Stimulated activated naive CD8-positive, alpha-beta T cell treated with anti-CD3 and anti-CD28 coated beads, Interleukin-15, Interleukin-2, amounts not matched to agents 100 U/mL and 50 U/mL, for 24 hours (primary cell): ENCODE data around the gene WNT4.

Source experiments
- ATAC-seq: fragments of 150-1000 bp; cut with Tn5 transposase; one replicate; pipeline ENCODE4 v1.10.0; 2021
- DNase-seq: peaks from one replicate; pipeline ENCODE4 v3.0.0; 2021

Gene WNT4

DNA sequence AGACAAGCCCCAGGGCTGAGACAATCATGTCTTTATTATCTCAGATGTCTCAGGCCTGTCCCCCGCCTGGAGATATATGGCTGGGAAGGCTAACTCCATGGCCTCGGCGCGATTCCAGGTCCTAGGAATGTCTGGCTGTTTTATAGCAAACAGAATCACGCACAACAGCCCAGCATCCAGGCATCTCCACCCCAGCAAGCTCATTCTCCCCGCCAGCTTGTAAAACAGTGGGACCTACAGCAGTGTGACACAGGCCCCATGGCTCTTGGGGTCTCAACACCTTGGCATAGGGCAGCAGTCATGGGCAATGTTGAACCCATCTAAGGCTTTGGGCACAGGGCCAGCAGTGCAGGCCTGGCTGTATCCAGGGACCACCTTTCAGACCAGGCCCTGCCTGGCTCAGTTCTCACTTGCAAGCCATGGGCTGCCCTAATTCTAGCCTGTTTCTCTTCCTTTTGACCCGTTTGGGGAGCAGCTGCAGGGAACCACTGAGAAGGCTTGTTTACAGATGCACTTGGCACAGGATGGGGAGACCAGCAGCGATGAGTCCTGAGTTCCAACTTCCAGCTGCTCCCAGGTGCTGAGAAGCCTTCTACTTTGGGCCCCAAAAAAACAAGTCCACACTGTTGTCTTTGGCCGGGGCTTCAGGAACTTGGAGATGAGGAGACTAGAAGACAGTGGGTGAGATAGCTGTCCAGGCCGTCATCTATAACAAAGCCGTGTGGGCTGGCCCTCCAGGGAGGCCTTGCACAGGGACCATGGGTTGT is 34.4 kb downstream of the WNT4 start:
- ATAC-seq (no peak), DNase-seq (no peak)

GRCh38 chr1:22107126-22107525 is 35.8 kb downstream of the WNT4 start:
- no peak for DNase-seq
- ATAC-seq, result no peak

- DNase-seq (no peak), ATAC-seq (peak; percentile 11)
Measured at GRCh38 chr1:22105611-22106207, 37.2 kb downstream of the WNT4 start.

DNA sequence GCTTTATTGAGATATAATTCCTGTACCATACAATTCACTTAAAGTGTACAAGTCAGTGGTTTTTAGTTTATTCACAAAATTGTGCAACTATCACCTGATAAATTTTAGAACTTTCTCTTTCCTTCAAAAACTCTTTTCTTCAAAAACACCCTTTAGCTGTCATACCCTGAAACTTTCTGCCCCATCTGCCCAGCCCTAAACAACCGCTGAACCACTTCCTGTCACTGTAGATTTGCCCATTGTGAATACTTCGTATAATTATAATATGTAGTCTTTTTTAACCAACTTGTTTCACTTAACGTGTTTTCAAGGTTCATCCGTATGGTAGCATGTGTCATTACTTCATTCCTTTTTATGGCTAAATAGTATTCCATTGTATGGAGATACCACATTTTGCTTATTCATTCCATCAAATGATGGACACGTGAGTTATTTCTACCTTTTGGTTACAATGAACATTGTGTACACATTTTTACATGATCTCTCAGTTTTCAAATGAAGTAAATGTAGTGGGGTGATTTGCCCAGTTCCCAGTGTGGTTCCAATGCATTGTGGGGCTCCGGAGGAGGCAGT is 37.9 kb downstream of the WNT4 start:
- ATAC-seq (peak; percentile 55), DNase-seq (peak; percentile 28)

DNA sequence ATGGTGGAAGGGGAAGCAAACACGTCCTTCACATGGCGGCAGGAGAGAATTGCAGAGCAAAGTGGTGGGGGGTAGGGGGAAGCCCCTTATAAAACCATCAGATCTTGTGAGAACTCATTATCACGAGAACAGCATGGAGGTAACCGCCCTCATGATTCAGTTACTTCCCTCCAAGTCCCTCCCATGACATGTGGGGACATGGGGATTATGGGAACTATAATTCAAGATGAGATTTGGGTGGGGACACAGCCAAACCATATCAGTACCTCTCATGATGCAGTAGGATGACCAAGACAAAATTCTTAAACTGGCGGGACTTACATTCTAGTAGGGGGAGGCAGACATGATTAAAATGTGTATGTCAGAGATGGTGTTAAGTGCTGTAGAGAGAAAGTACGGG is 38.8 kb downstream of the WNT4 start:
- DNase-seq (peak; percentile 19), ATAC-seq (peak; percentile 34)

DNA sequence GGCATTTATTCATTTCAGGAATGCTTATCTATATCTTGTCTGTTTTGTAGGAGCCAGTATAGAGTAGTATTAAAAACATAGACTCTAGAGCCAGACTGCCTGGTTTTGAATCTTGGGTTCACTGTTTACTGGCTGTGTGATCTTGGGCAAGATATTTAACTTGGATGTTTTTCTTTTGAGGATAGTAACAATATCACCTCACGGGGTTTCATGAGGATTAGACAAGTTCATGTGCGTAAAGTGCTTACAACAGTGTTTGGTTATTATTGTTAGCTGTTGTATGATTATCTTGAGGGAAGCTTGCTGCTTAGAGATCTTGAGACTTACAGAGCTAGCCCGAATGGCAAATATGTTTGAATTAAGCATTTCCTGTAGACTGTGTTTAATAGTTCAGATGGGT is 40.2 kb downstream of the WNT4 start:
- DNase-seq (no peak), ATAC-seq (no peak)

- DNase-seq (no peak), ATAC-seq (no peak)
Measured at GRCh38 chr1:22101995-22102394, 40.9 kb downstream of the WNT4 start.

DNA sequence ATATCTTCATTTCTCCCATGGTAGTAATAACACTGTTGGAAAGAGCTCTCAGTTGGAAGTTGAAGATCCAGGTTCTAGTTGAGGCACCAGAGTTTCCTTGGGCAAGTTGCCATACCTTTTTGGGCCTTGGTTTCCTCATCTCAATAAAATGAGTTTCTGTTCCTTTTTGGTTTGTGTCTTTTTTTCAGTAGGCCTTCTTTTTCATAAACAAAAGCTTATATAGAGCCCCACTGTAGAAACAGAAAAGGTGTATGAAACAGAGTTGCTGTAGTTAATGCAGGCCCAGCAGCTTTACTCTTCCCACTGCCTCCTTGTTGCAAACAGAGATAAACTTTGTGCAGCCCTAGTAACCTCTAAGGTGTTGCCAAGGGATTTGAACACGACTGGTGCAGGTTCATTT is 41.7 kb downstream of the WNT4 start:
- ATAC-seq, result no peak
- DNase-seq, result no peak

DNA sequence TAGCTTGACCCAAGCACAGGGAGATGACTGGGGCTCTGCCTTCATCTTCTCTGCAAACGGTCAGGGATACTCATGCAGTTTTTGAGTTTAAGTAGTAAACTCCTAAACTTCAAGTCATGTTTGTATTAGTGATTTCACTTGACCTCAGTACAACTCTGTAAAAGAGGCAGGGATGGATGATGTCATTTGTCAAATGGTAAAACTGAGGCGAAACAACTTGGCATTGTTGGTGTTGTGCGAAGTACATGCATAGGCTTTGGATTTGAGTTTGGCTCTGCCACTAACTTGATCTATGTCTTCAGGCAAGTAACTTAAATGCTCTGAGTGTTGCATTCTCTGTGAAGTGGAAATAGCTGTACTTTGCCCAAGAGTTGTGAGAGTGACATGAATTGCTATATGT is 42.7 kb downstream of the WNT4 start:
- DNase-seq (no peak), ATAC-seq (no peak)

- DNase-seq (no peak), ATAC-seq (no peak)
Measured at GRCh38 chr1:22098752-22099151, 44.1 kb downstream of the WNT4 start.

DNA sequence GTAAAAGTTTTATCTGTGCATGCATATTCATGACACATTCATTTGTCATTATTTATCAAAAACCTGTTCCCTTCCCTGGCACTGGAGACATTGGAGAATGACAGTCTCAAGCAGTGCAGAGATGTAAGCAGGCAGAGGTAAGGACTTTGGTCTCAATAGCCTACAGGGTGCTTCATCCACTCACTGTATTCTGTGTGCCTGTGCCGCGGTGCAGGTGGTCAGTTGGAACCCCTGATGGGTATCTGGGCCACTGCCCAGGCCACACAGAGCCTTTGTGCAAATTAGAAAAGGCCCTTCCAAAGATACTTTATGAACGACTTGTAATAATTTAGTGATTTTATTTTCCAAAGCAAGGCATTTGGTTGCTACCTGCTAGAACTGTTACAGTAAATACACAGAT is 46.4 kb downstream of the WNT4 start:
- no peak for DNase-seq
- ATAC-seq, result no peak

- no peak for ATAC-seq
- DNase-seq, result no peak
Measured at GRCh38 chr1:22096036-22096435, 46.9 kb downstream of the WNT4 start.

DNA sequence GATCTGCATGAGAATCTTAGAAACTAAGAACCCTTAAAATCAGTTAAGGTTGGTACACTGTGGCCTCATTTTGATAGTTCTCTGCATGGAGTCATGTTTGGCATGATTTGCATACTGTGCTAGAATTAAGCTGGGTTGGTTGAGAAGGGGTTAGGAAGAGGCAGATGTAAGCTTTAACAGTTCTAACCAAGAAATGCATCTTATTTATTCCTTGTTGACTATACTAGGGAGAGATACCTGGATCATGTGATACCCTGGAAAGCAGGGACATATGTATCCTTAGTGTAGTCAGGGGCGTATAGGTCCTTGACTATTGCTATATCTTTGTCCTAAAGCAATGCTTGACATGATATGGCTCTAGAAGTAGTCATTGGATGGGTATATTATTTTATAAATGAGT is 49.4 kb downstream of the WNT4 start:
- ATAC-seq, result no peak
- no peak for DNase-seq

- DNase-seq (peak; percentile 42), ATAC-seq (peak; percentile 96)
Measured at GRCh38 chr1:22092026-22092768, 50.7 kb downstream of the WNT4 start.

GRCh38 chr1:22090867-22091266 is 52.0 kb downstream of the WNT4 start:
- no peak for ATAC-seq
- no peak for DNase-seq

DNA sequence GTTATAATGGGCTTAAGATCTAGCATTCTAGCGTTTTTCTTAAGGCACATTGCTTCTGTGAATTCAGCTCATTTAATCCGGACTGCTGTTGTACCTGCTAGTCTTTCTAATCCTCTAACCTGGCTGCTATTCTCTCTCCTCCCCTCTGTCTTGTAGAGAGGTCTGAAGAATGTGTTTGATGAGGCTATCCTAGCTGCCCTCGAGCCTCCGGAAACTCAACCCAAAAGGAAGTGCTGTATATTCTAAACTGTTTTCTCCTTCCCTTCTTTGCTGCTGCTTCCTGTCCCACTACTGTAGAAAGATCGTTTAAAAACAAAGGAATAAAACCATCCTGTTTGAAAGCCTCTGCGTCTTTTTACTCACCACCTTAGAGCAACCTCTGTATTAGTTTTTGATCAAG is 53.1 kb downstream of the WNT4 start:
- ATAC-seq (no peak), DNase-seq (no peak)

GRCh38 chr1:22089134-22089571 is 53.7 kb downstream of the WNT4 start:
- no peak for DNase-seq
- ATAC-seq, result peak; percentile 26

DNA sequence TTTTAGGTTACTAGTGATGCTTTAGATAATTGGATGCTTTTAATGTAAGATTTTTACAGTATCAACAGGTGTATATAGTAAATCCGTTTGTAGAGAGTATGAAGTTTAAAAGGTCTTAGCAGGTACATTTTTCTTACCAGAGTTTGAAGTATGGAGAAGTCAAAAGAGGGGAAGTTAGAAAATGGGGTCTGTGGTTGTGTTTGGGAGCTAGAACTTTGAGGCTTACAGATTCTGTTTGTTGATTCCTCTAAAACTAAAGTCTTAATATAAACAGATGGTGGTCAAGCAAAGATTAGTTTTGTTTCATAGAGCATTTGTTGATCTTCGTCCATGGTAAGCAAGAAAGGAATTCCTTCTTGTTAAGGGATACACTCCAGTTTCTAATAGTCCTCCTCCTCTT is 54.6 kb downstream of the WNT4 start:
- ATAC-seq, result no peak
- no peak for DNase-seq

GRCh38 chr1:22080191-22080590 is 62.7 kb downstream of the WNT4 start:
- ATAC-seq (no peak), DNase-seq (no peak)

- DNase-seq (no peak), ATAC-seq (no peak)
Measured at GRCh38 chr1:22078133-22078532, 64.8 kb downstream of the WNT4 start.

GRCh38 chr1:22077728-22078127 is 65.2 kb downstream of the WNT4 start:
- ATAC-seq (peak; percentile 52), DNase-seq (no peak)

GRCh38 chr1:22076346-22076745 is 66.6 kb downstream of the WNT4 start:
- ATAC-seq, result no peak
- no peak for DNase-seq

DNA sequence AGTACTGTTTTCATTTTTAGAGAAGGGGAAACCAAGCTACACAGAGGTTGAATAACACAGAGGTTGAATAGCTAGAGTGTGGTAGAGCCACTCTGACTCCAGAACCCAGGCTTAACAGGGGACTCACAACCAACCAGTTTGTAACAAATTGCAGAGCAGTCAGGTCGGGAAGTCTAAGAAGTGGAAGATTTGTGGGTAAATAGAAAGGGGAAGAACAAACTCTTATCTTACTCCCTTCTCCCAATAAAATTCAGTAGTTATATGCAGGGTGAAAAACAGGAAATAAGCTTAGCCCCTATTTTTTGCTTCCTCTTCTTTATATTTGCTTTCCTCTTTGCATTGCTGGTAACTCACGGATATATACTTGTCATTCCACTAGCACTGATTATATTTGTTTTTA is 67.2 kb downstream of the WNT4 start:
- DNase-seq (no peak), ATAC-seq (no peak)
